GM10266 (cell line): ENCODE data around the gene TRIO.

ENCODE experiments used
- DNase-seq: peaks from one replicate; pipeline ENCODE4 v3.0.0; 2012; ENCODE audit errors: extremely low spot score
- TF ChIP-seq, protein P1 (sequence below): IDR thresholded peaks from 2 replicates; pipeline ENCODE4 v1.5.1; 2012; ENCODE audit warnings: mild to moderate bottlenecking, low read depth; ENCODE audit not compliant: control insufficient read depth, insufficient read depth; ENCODE audit errors: missing control alignments

TRIO gene

DNA sequence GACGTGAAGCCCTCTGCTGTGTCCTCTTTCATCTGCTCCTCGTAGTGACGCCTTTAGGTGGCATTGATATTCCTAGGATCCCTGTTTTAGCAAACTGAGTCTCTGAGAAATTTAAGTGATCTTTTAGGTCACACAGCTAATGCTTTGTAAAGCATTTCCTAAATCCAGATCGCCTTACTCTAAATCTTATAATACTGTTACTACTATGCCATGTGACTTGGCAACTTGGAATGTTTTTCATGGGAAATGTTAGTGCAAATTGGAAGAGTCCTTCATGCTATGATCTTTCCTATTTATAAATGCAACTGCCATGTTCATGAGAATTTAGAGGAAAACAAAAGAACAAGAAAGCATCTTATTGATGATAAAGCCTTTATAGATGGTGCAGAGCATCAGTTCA is 212.2 kb downstream of the TRIO start:
- TF ChIP-seq, protein P1, sequence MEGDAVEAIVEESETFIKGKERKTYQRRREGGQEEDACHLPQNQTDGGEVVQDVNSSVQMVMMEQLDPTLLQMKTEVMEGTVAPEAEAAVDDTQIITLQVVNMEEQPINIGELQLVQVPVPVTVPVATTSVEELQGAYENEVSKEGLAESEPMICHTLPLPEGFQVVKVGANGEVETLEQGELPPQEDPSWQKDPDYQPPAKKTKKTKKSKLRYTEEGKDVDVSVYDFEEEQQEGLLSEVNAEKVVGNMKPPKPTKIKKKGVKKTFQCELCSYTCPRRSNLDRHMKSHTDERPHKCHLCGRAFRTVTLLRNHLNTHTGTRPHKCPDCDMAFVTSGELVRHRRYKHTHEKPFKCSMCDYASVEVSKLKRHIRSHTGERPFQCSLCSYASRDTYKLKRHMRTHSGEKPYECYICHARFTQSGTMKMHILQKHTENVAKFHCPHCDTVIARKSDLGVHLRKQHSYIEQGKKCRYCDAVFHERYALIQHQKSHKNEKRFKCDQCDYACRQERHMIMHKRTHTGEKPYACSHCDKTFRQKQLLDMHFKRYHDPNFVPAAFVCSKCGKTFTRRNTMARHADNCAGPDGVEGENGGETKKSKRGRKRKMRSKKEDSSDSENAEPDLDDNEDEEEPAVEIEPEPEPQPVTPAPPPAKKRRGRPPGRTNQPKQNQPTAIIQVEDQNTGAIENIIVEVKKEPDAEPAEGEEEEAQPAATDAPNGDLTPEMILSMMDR = no peak
- DNase-seq = no peak

DNA sequence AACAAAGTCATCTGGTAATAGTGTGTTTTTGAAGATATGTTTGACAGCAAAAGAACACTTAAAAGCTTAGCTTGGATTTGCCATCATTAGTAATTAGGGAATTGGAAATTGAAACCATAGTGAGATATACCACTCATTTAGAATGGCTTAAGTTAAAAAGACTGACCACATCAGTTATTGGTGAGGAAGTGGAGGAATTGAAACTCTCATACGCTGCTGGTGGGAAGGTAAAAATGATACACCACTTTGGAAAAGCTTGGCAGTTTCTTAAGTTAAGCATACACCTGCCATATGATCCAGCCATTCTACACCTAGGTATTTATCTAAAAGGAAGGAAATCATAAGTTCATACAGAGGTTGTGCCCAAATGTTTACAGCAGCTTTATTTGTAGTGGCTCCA is 213.2 kb downstream of the TRIO start:
- TF ChIP-seq, protein P1 = no peak
- DNase-seq = no peak

DNA sequence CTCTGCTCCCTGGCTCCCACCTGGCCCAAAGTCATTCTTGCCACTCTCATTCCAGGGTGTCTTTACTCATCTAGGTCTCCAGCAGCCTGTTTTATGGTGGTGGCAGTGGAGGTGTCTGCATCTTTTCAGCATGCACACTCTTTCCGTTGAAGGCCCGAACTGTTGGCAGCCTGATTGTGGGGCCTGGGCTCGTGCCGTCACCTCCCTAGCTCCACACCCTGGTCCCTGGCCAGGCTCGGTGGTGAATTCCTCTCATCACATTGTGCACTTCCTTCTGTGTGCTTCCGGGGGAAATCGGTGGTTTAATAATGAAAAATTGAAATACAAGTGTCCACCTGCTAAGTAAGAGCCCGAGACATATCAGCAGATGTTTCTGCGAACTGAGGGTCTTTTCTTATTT is 214.3 kb downstream of the TRIO start:
- no peak for DNase-seq
- TF ChIP-seq, protein P1 = no peak

DNA sequence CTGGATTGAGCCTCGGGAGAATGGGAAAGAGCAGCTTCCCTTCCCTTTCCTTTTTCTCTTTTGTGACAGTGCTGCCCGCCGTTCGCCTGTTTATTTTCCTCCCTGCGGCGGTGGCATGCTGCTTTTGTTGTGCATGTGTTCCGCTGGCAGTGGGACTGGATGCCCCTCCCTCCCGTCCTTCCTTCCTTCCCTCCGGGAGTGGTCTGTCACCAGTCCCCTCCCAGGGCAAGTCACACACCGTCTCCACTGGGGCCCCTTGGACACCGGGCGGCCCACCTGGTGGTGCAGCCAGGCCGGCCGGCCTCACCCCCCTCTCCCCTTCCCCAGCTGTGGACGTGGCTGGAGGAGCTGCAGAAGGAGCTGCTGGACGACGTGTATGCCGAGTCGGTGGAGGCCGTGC is 214.7 kb downstream of the TRIO start:
- TF ChIP-seq, protein P1 = no peak
- no peak for DNase-seq

DNA sequence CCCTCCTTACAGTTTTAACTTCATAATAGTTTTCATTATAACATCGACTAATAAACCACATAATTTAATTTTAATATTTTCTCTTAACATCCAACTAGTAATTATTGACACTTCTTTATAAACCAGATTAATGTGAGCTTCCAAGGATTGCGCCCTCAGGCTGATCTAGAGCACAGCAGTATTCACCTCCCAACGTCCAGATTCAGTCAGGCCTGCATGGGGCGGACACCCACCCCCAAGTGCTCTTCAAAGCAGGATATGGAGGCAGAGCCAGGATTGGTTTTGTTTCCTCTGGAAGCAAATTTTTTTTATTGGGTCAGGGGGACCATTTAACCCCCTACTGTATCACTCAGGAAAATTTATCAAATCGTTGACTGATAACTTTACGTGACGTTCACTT is 215.4 kb downstream of the TRIO start:
- TF ChIP-seq, protein P1 = no peak
- DNase-seq = no peak

DNA sequence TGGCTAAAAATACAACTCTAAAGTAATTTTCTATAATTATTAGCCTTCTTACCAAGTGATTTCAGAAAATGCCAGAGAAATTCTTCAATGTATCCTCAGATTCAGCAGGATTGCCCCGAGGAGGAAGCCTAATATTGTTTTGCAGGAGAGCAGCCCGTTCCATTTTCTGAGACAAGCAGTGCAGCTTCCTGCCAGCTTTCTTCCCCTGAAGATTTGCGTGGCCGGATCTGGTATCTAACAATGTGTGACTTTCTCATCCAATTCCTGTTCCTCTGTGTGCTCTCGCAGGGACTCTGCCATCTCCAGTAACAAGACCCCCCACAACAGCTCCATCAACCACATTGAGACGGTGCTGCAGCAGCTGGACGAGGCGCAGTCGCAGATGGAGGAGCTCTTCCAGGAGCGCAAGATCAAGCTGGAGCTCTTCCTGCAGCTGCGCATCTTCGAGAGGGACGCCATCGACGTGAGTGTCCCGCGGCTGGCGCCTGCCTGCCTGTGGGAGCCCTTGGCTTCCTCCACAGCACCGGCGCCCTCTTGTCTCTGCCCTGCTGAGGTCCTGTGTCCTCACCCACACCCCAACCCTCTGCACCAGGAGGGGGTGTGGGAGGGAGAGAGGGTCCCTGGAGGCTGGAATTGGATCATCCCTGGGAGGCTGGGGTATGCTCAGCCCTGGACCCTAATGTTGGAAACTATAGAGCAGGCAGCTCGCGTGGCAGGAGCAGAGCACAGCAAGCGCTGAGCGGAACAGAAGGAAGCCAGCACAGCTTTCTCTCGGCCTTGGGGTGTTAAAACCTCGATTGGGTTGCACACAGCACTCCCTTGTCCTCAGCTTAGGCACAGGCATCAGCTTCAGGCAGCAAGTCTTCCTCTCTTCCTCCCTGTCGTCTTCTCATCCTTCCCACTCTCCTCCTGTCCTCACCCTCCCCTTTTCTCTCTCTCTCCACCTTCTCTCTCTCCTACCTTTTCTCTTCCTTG is 216.2 kb downstream of the TRIO start:
- TF ChIP-seq, protein P1 = no peak

DNA sequence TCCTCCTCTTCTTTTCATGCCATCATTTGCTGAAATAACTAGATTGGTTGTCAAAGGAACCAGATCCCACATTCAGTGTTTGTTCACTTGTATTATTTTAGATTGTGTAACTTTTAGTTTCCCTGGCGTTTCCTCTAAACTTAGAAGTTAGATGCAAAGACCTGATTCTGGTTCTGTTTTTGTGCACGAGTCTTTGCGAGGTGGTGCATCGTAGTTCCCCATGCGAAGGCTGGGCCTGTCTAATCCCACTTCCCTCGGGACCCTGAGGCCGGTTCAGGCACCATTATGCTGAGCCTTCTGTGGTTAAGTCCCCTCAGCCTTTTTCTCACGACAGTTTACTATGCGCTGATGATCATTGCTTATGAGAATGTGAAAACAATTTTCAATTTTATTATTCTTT is 219.3 kb downstream of the TRIO start:
- TF ChIP-seq, protein P1 = no peak
- DNase-seq = no peak

More for the DNA sequence above, 216.2 kb downstream of the TRIO start:
- DNase-seq = no peak
